DMS53 (cell line): ENCODE data around the gene LGALSL.
"Not testable (repeated sequence)": the region's sequence is repeated elsewhere in the genome, so short reads cannot be mapped to it uniquely, and the experiment has no call there.

ENCODE experiments used
- DNase-seq: peaks from one replicate; lab custom pipeline; 2025; lab: John Stamatoyannopoulos, UW

LGALSL gene

GRCh38 chr2:64442801-64443429 is 11.0 kb upstream of the LGALSL start:
- DNase-seq = no peak

- DNase-seq = not testable (repeated sequence)
These were observed 8.0 kb upstream of the LGALSL start for GRCh38 chr2:64445970-64446369.

- DNase-seq = no peak
These were observed 6.5 kb upstream of the LGALSL start for GRCh38 chr2:64447317-64448040.

- DNase-seq = no peak
These were observed 5.9 kb upstream of the LGALSL start for GRCh38 chr2:64448041-64448426.

GRCh38 chr2:64451051-64451450 is 2.9 kb upstream of the LGALSL start:
- no peak for DNase-seq

GRCh38 chr2:64454386-64455332 is 697 bp downstream of the LGALSL start:
- DNase-seq = peak; percentile 82

- DNase-seq = peak; percentile 5
These were observed 1.6 kb downstream of the LGALSL start for GRCh38 chr2:64455545-64455944.

GRCh38 chr2:64456293-64456692 is 2.3 kb downstream of the LGALSL start:
- DNase-seq = no peak

GRCh38 chr2:64457524-64457923 is 3.6 kb downstream of the LGALSL start:
- peak; percentile 25 for DNase-seq

GRCh38 chr2:64459575-64459974 is 5.6 kb downstream of the LGALSL start:
- DNase-seq = no peak

GRCh38 chr2:64460330-64460729 is 6.4 kb downstream of the LGALSL start:
- DNase-seq = no peak

GRCh38 chr2:64461271-64462058 is 7.5 kb downstream of the LGALSL start:
- DNase-seq = no peak

GRCh38 chr2:64462171-64462570 is 8.2 kb downstream of the LGALSL start:
- no peak for DNase-seq

GRCh38 chr2:64462940-64463700 is 9.2 kb downstream of the LGALSL start:
- DNase-seq = no peak

- DNase-seq = peak; percentile 38
These were observed 9.8 kb downstream of the LGALSL start for GRCh38 chr2:64463781-64464180.

GRCh38 chr2:64466478-64467085 is 12.6 kb downstream of the LGALSL start:
- no peak for DNase-seq

- DNase-seq = no peak
These were observed 13.3 kb downstream of the LGALSL start for GRCh38 chr2:64467096-64467843.

GRCh38 chr2:64469261-64469660 is 15.3 kb downstream of the LGALSL start:
- DNase-seq = no peak

- no peak for DNase-seq
These were observed 16.1 kb downstream of the LGALSL start for GRCh38 chr2:64470071-64470470.

- no peak for DNase-seq
These were observed 16.9 kb downstream of the LGALSL start for GRCh38 chr2:64470766-64471295.
